GM18526 (cell line): ENCODE measurements around the gene KLRB1.

Source experiments
- POLR2A ChIP-seq: IDR thresholded peaks from 3 replicates; pipeline ENCODE4 v1.6.1; 2011; ENCODE audit not compliant: insufficient read length; ENCODE audit errors: extremely low read depth

KLRB1 gene

GRCh38 chr12:9632766-9633165 lies 25.1 kb upstream of the KLRB1 start:
- no peak for TF ChIP-seq POLR2A

- no peak for TF ChIP-seq POLR2A
Measured at GRCh38 chr12:9626821-9627220, 19.1 kb upstream of the KLRB1 start.

GRCh38 chr12:9626291-9626690 lies 18.6 kb upstream of the KLRB1 start:
- TF ChIP-seq POLR2A: no peak

GRCh38 chr12:9625019-9625418 lies 17.3 kb upstream of the KLRB1 start:
- TF ChIP-seq POLR2A: no peak

- TF ChIP-seq POLR2A: no peak
Measured at GRCh38 chr12:9619411-9620179, 11.9 kb upstream of the KLRB1 start.

- no peak for TF ChIP-seq POLR2A
Measured at GRCh38 chr12:9617124-9617523, 9.4 kb upstream of the KLRB1 start.

- no peak for TF ChIP-seq POLR2A
Measured at GRCh38 chr12:9615420-9616136, 7.9 kb upstream of the KLRB1 start.

GRCh38 chr12:9606736-9607372 lies 862 bp downstream of the KLRB1 start:
- TF ChIP-seq POLR2A: no peak

- no peak for TF ChIP-seq POLR2A
Measured at GRCh38 chr12:9606247-9606646, 1.5 kb downstream of the KLRB1 start.

GRCh38 chr12:9605483-9605882 lies 2.2 kb downstream of the KLRB1 start:
- TF ChIP-seq POLR2A: no peak

- no peak for TF ChIP-seq POLR2A
Measured at GRCh38 chr12:9604287-9604686, 3.4 kb downstream of the KLRB1 start.

GRCh38 chr12:9598363-9598762 lies 9.4 kb downstream of the KLRB1 start:
- no peak for TF ChIP-seq POLR2A

GRCh38 chr12:9597365-9597764 lies 10.4 kb downstream of the KLRB1 start:
- TF ChIP-seq POLR2A: no peak

- TF ChIP-seq POLR2A: no peak
Measured at GRCh38 chr12:9590441-9590840, 17.3 kb downstream of the KLRB1 start.

- no peak for TF ChIP-seq POLR2A
Measured at GRCh38 chr12:9588749-9589148, 19.0 kb downstream of the KLRB1 start.

- TF ChIP-seq POLR2A: no peak
Measured at GRCh38 chr12:9587987-9588600, 19.6 kb downstream of the KLRB1 start.
